ENCODE data around the gene PRKG1. TPM values are rescaled to one million over a fixed set of nuclear protein-coding genes. Genes with fewer than 3 reads are reported as not detected.

The PRKG1 gene
- total and polyA plus RNA-seq, 2 of the 4 experiments (the other 2 are of a cell fraction): 3.5 to 18.3 TPM

GRCh38 chr10:51789118-51789517 lies 714.8 kb downstream of the PRKG1 start:
- H2BK5ac ChIP-seq (ENCODE audit: low read depth, low read length, poor library complexity, severe bottlenecking): no peak overlapping the region
- TF ChIP-seq RFX5 (IDR thresholded peaks at IDR 0.05; ENCODE audit: low read depth, low read length) (no peak), RAD21 (IDR thresholded peaks at IDR 0.05; ENCODE audit: low read length) (no peak)
- dilution Hi-C loops (cut with HindIII; ENCODE audit: low sequenced_read_pairs, unreplicated experiment): no loop called here
- H3K79me1 ChIP-seq (ENCODE audit: low read depth in 1 of 2, low read length in 2 of 2): no peaks in the 10 kb centered on the region
- H4K91ac ChIP-seq (ENCODE audit: insufficient read depth, low read depth, low read length): no peak overlapping the region
- no peak overlapping the region for H2AK5ac ChIP-seq (ENCODE audit: low read depth, low read length)
- no peak overlapping the region for H4K8ac ChIP-seq (ENCODE audit: low read depth in 2 of 2, low read length in 2 of 2)
- ATAC-seq (ENCODE audit: low read depth) (no peak), DNase-seq (no peak)
- no peak overlapping the region for H2BK20ac ChIP-seq (ENCODE audit: low read depth, low read length)
- no peaks in the 10 kb centered on the region for H3K36me3 ChIP-seq (ENCODE audit: control insufficient read depth, insufficient read depth, low read length)
- no peak overlapping the region for H3K27ac ChIP-seq (ENCODE audit: insufficient read depth, low read length)
- no peak overlapping the region for H4K5ac ChIP-seq (ENCODE audit: low read depth, low read length)
- intact Hi-C loops (cut with micrococcal nuclease): no loop called here
- no peaks in the 10 kb centered on the region; the same call in 1 of the 2 replicates for H3K9me1 ChIP-seq (ENCODE audit: insufficient read depth, low read length)
- no peak overlapping the region for H3K56ac ChIP-seq (ENCODE audit: extremely low read depth, insufficient read depth, low read length)
- no peak overlapping the region for H2AK9ac ChIP-seq (replicated peaks; ENCODE audit: low read depth, low read length, poor library complexity)
- WGBS, 2 experiments (ENCODE audit: extremely low coverage in 2 of 2, insufficient read length in 1 of 2): no CpG with 5 or more reads among the region's 1 CpG
- H3K9ac ChIP-seq (ENCODE audit: low read depth, low read length): no peak overlapping the region
- H3K27me3 ChIP-seq (ENCODE audit: control insufficient read depth, insufficient read depth, low read length): no peaks in the 10 kb centered on the region
- no peak overlapping the region for H3K23ac ChIP-seq (ENCODE audit: low read depth, low read length)
- ChIA-PET POLR2A (ENCODE audit: unreplicated experiment) (no interaction called here), CTCF (no interaction called here)
- no peak overlapping the region for H3K4me2 ChIP-seq (ENCODE audit: low read depth, low read length)
- H3K9me3 ChIP-seq (ENCODE audit: control insufficient read depth, insufficient read depth, low read length): peaks cover 5% of the 10 kb centered on the region; the same call in 1 of the 2 replicates
- peaks cover 5% of the 10 kb centered on the region for H3K4me1 ChIP-seq (ENCODE audit: control insufficient read depth, insufficient read depth, low read length)
- no peak overlapping the region for H2BK15ac ChIP-seq (ENCODE audit: low read depth, low read length)
- no peak overlapping the region for H2BK120ac ChIP-seq (ENCODE audit: low read depth, low read length)
- H3K14ac ChIP-seq (replicated peaks; ENCODE audit: low read depth, low read length): no peak overlapping the region
- no peak overlapping the region for H3K4me3 ChIP-seq (ENCODE audit: insufficient read depth, low read depth, low read length)
- no peak overlapping the region for H2AFZ ChIP-seq (replicated peaks; ENCODE audit: low read length, poor library complexity)
- in situ Hi-C loops (cut with MboI; ENCODE audit: low sequenced_read_pairs): no loop called here
- H3K18ac ChIP-seq (ENCODE audit: low read depth, low read length): no peak overlapping the region
- H3K4ac ChIP-seq (ENCODE audit: low read depth, low read length): no peak overlapping the region
- H4K20me1 ChIP-seq (ENCODE audit: insufficient read depth, low read length): no peaks in the 10 kb centered on the region
- no TSS peak for BruUV-seq (replicated peaks)
